Skeletal muscle satellite cell (primary cell): ENCODE results near the gene CRIM1.

ENCODE experiments used
- H3K27me3 ChIP-seq: 2 replicates; pipeline ENCODE4 v1.7.0; 2013; ENCODE audit warnings: low read length; ENCODE audit not compliant: control insufficient read depth, insufficient read depth
- H3K36me3 ChIP-seq: 2 replicates; pipeline ENCODE4 v1.7.0; 2013; ENCODE audit warnings: mild to moderate bottlenecking, control low read depth, low read length; ENCODE audit not compliant: insufficient read depth
- H3K4me1 ChIP-seq: 2 replicates; pipeline ENCODE4 v1.7.0; 2013; ENCODE audit warnings: low read length; ENCODE audit not compliant: control insufficient read depth, insufficient read depth
- H3K4me2 ChIP-seq: 2 replicates; pipeline ENCODE4 v1.7.0; 2013; ENCODE audit warnings: mild to moderate bottlenecking, low read length
- H3K4me3 ChIP-seq: 2 replicates; pipeline ENCODE4 v1.7.0; 2013; ENCODE audit warnings: low read length
- H3K9ac ChIP-seq: 2 replicates; pipeline ENCODE4 v1.7.0; 2013; ENCODE audit warnings: mild to moderate bottlenecking, low read depth, low read length, moderate library complexity
- H3K9me3 ChIP-seq: replicated peaks from 2 replicates; pipeline ENCODE4 v1.7.0; 2013; ENCODE audit warnings: mild to moderate bottlenecking, control low read depth, low read length

Gene CRIM1

DNA sequence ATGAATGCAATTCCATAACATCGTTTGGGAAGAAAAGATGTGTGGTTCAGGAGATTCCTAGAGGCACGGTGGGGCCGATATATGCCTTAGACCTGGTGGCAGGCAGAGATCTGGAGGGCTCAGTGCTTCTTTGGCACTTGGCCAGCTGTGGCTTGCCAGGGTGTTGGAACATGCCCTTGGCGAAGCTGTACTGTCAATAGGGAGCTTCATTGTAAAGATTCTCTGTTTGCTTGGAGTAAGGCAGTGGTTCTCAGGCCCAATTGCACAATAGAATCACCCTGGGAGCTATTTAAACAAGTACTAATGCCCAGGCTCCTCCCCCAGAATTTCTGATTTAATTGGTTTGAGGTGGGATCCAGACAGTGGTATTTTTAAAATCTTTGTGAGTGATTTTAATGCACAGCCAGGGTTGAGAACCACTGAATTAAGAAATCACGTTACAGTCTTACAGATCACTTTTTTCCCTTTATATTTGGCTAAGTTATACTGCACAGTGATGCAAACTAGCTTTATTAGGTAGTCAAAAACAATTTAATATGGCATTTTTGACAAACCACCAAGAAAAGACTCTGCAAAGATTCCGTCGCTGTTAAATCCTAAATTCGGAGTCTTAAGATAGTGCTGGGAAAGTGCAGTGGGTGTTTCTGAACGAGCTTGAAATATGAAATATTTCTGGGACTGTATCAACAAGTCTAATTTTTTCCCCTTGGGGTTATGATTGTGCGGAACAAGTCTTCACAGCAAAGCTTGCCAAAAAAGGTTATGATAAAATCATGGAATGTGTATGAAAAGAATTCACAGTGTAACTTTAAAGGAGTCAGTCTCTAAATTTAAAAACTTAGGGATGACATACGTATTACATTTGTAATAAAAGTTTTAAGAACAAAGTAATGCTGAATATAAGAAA, 78.0 kb downstream of the CRIM1 start:
- no peaks in the 10 kb centered on the region for H3K9me3 ChIP-seq
- peak overlapping the region; percentile 36 for H3K4me3 ChIP-seq
- no peaks in the 10 kb centered on the region for H3K27me3 ChIP-seq
- H3K4me2 ChIP-seq = peak overlapping the region; percentile 60
- peaks cover 45% of the 10 kb centered on the region for H3K36me3 ChIP-seq
- H3K4me1 ChIP-seq = peaks cover 63% of the 10 kb centered on the region
- peak overlapping the region; percentile 72 for H3K9ac ChIP-seq

DNA sequence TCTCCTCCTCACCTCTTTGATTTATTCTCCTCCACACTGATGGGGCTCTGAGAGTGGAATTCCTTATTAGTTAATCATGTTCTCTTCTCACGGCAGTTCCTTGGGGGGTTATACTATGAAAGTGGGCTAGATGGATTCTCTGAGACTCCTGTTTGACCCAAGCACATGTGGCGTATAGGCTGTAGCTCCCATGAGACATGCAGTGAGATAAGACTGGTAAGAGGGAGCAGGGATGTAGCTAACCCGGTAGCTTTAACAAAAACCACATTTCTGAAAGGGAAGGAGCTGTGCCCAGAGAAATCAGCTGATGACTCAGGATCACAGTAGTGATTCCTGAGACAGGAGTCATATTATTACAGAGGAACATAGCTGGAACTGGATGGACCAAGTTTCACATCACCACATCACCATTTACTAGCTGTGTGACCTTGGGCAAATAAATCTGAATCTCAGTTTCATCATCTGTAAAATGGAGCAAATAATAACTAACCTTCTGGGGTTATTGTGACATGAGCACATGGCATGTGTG, 82.9 kb downstream of the CRIM1 start:
- H3K9me3 ChIP-seq = no peaks in the 10 kb centered on the region
- peak overlapping the region; percentile 32 for H3K4me2 ChIP-seq
- H3K4me1 ChIP-seq = peaks cover 78% of the 10 kb centered on the region
- H3K27me3 ChIP-seq = no peaks in the 10 kb centered on the region
- H3K9ac ChIP-seq = peak overlapping the region; percentile 72
- peak overlapping the region; percentile 3 for H3K4me3 ChIP-seq
- peaks cover 53% of the 10 kb centered on the region for H3K36me3 ChIP-seq

DNA sequence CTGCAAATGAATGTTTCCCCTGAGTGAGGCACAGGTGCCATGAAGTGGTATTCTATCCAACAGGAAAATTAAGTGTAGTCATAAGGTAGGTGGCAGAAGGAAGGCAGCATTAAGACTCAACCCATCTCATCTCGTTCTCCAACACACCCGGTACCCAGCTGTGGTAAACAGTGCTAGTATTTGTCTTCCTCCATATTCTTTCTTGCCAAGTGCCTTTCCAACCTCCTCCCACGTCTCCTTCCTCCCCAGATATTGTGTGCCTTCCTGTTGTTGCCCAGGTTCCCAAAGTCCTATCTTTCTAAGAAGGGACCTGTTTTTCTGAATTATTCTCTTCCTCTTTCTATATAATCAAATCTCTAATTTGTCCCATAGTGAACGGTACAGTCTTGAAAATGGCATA, 83.5 kb downstream of the CRIM1 start:
- Histone ChIP-seq H3K9ac (peak overlapping the region; percentile 29), H3K36me3 (peaks cover 59% of the 10 kb centered on the region), H3K9me3 (no peaks in the 10 kb centered on the region), H3K4me2 (peak overlapping the region; percentile 1), H3K4me3 (peak overlapping the region; percentile 3), H3K27me3 (no peaks in the 10 kb centered on the region), H3K4me1 (peaks cover 73% of the 10 kb centered on the region)

DNA sequence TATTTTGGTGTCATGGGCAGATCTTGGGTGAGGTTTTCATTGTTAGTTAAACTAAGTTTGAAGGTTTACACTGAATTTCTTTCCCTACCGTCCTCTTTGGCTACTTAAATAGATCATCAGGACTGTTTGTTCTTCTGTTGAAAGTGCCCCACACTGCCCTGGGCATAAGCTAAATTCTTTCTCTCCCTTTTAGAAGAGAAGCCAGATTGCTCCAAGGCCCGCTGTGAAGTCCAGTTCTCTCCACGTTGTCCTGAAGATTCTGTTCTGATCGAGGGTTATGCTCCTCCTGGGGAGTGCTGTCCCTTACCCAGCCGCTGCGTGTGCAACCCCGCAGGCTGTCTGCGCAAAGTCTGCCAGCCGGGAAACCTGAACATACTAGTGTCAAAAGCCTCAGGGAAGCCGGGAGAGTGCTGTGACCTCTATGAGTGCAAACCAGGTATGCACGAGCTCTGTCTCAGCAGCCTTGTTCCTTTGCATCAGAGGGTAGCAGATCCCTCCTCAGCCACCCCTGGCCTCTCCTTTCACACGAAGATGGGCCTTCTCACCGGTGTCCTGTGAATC, 85.6 kb downstream of the CRIM1 start:
- H3K27me3 ChIP-seq = no peaks in the 10 kb centered on the region

DNA sequence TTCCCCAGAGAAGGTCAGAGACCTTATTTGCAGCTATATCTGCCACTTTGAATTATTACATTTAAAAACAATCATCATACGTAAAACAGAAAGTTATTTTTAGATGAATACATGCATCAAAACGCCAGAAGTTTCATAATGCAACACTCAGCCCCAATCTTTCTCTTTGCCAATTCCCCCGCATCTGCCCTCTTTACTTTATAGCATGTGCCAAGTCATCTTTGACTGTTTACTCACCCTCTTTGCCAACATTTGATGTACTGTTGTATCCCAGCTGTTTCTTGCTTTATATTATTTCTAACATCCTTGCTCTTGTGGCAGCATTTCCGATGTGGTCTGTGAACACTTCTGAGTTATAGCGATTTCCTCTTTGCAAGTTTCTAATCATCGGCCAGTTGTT, 86.2 kb downstream of the CRIM1 start:
- H3K4me1 ChIP-seq = peaks cover 58% of the 10 kb centered on the region
- no peaks in the 10 kb centered on the region for H3K27me3 ChIP-seq
- H3K9me3 ChIP-seq = no peaks in the 10 kb centered on the region
- H3K4me2 ChIP-seq = peak overlapping the region; percentile 61
- peaks cover 79% of the 10 kb centered on the region for H3K36me3 ChIP-seq
- H3K4me3 ChIP-seq = no peak overlapping the region
- peak overlapping the region; percentile 76 for H3K9ac ChIP-seq

More for the DNA sequence above, 85.6 kb downstream of the CRIM1 start:
- H3K36me3 ChIP-seq = peaks cover 73% of the 10 kb centered on the region
- no peaks in the 10 kb centered on the region for H3K9me3 ChIP-seq
- peak overlapping the region; percentile 76 for H3K9ac ChIP-seq
- peaks cover 62% of the 10 kb centered on the region for H3K4me1 ChIP-seq
- H3K4me2 ChIP-seq = peak overlapping the region; percentile 61
- H3K4me3 ChIP-seq = peak overlapping the region; percentile 43

DNA sequence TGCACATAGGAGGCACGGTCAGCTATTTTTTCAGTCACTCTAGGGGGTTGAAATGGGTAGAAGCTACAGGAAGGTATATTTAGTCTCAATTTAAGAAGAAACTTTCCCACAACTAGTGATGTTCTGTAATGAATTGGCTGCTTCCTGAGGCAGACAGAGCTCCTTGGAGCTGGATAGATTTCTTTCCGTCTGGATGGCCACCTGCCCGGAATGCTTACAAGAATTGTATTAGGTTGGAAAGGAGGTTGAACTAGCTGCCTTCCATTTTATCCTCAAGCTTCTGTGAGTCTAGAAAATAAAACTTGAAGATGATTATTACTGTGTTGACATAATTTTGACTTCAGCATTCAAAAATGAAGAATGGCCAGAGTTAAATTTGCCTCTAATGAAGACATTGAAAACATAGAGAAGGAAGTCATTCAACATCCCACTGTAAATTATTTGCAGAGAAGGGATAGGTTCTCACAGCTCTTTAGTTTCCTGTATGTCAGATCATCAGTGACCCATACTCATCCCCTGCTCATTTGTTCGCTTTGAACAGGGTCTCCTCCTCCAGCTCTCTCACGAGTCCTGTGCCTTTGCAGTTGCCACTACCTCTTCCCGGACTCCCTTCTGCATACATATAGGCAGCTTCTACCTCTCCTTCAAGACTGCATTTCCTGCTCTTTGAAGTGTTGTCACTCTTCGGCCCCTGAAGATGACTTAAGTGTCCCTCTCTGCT, 88.8 kb downstream of the CRIM1 start:
- Histone ChIP-seq H3K9ac (no peak overlapping the region), H3K36me3 (peaks cover 95% of the 10 kb centered on the region), H3K4me3 (no peak overlapping the region), H3K27me3 (no peaks in the 10 kb centered on the region), H3K4me1 (peaks cover 44% of the 10 kb centered on the region), H3K9me3 (no peaks in the 10 kb centered on the region), H3K4me2 (no peak overlapping the region)

DNA sequence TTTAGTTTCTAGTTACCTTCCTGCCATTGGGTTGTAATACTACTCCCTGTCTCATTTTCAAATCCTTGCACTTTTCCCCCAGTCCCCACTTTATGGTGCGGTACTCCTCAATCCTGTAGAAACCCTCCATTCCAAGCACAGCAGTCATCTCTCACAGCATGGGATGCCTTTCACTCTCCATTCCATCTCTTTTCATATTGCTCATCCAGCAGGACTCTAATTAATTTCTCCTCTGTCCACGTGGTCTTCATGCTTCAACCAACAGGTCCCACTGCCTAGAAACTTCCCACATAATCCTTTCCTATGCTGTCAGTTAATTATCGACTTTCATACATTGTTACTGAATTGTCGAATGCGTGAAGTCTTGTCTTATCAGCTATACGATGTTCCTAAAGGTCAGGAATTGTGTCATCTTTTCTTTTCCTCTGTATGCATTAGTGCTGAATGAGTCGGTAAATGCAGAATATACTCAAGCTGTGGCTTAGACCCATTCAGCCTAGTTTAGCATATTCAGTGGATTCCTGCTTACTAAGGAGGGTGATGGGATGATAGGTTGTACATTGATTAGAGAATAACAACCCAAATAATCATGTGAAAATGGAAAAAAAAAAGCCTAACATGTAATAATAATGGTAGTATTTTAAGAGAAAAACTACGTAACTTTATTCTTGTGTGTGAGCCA, 89.7 kb downstream of the CRIM1 start:
- Histone ChIP-seq H3K4me1 (peaks cover 44% of the 10 kb centered on the region), H3K27me3 (no peaks in the 10 kb centered on the region), H3K9me3 (no peaks in the 10 kb centered on the region), H3K4me3 (no peak overlapping the region), H3K9ac (no peak overlapping the region), H3K36me3 (peaks cover 95% of the 10 kb centered on the region), H3K4me2 (no peak overlapping the region)

DNA sequence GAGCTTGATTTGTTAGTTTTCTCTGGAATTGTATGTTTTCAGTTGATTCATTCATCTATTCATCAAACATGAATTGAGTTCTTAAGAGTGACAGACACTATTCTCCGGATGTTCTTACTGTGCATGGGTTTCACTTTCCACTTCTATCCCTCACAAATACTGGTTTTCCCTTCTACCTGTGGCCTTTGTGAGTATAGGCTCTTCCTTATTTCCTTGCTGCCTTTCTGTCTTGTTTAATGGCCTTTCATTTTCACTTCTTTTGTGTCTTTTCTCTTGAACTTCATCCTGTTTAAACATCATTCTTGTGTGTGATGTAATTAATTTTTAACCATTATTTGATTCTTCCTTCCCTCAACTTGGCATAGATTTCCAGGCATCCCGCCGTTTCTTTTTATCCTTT, 90.7 kb downstream of the CRIM1 start:
- Histone ChIP-seq H3K36me3 (peaks cover 92% of the 10 kb centered on the region), H3K4me1 (peaks cover 44% of the 10 kb centered on the region), H3K4me2 (no peak overlapping the region), H3K9ac (no peak overlapping the region), H3K4me3 (no peak overlapping the region), H3K27me3 (no peaks in the 10 kb centered on the region), H3K9me3 (no peaks in the 10 kb centered on the region)

DNA sequence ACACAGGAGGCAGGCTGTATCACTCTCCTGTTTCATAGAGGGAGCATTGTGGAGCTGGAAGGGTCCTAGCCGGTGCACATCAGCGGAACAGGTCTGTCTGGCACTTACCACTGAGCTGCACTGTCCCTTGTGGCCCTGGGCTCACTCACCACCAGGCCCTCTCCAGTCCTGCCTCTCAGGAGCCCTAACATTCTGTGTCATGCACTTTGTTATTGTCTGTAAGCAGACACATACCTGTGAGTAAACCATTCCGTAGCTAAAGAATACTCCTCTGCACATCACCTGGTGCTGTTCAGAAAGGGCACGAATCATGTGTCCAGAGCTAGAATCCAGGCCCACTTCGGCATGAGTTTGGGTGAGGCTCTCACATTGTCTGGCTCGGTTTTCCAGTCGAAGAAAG, 93.6 kb downstream of the CRIM1 start:
- Histone ChIP-seq H3K4me3 (no peak overlapping the region), H3K27me3 (no peaks in the 10 kb centered on the region), H3K36me3 (peaks cover 91% of the 10 kb centered on the region), H3K9ac (peak overlapping the region; percentile 25), H3K9me3 (no peaks in the 10 kb centered on the region), H3K4me2 (no peak overlapping the region), H3K4me1 (peaks cover 50% of the 10 kb centered on the region)

DNA sequence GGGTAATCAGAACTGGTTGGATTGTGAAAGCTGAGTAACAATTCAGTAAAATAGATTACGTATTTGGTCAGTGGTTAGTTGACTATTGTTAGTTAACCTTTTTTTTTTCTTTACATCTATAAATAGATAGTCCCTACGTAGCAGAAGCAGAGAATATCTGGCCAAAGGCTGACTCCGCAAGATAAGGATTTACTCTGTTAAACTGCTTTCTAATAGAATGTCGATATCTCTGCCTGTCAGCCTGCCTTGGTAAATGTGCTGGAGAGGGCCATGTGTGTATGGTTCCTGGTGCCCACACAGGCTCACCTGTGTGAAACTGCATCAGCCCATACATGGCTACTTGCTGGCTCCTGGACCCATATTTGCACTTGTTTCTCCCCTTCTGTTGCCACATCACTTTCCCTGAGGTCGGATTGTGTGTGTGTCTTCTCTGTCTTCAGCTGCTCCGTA, 94.4 kb downstream of the CRIM1 start:
- H3K9me3 ChIP-seq = no peaks in the 10 kb centered on the region
- peaks cover 91% of the 10 kb centered on the region for H3K36me3 ChIP-seq
- peak overlapping the region; percentile 63 for H3K9ac ChIP-seq
- no peak overlapping the region for H3K4me3 ChIP-seq
- peaks cover 58% of the 10 kb centered on the region for H3K4me1 ChIP-seq
- H3K27me3 ChIP-seq = no peaks in the 10 kb centered on the region
- no peak overlapping the region for H3K4me2 ChIP-seq
